Osteoblast (primary cell): ENCODE results near the gene RREB1. TPM values are rescaled to one million over a fixed set of nuclear protein-coding genes. Genes with fewer than 3 reads are reported as not detected.

Source experiments
- DNase-seq: peaks from one replicate; pipeline ENCODE4 v3.0.0; 2011; ENCODE audit warnings: low spot score, mixed read lengths; ENCODE audit not compliant: insufficient read length; ENCODE audit errors: missing footprints
- H2AFZ ChIP-seq: 2 replicates; pipeline ENCODE4 v1.6.0; 2011; ENCODE audit warnings: mild to moderate bottlenecking, low read length
- H3K27ac ChIP-seq: 2 replicates; pipeline ENCODE4 v1.5.1; 2011; ENCODE audit warnings: mild to moderate bottlenecking, low read depth, low read length, moderate library complexity
- H3K27me3 ChIP-seq: 2 replicates; pipeline ENCODE4 v1.6.0; 2012; ENCODE audit warnings: mild to moderate bottlenecking, control low read depth, inconsistent platforms, low read length, moderate library complexity; ENCODE audit not compliant: insufficient read depth
- H3K36me3 ChIP-seq: 2 replicates; pipeline ENCODE4 v1.5.1; 2011; ENCODE audit warnings: mild to moderate bottlenecking, low read length, control low read depth, moderate library complexity; ENCODE audit not compliant: insufficient read depth
- H3K4me1 ChIP-seq: 2 replicates; pipeline ENCODE4 v1.5.1; 2011; ENCODE audit warnings: mild to moderate bottlenecking, low read length, control low read depth, moderate library complexity; ENCODE audit not compliant: insufficient read depth
- H3K4me2 ChIP-seq: 2 replicates; pipeline ENCODE4 v1.6.0; 2011; ENCODE audit warnings: mild to moderate bottlenecking, low read length; ENCODE audit not compliant: insufficient read depth
- H3K4me3 ChIP-seq: fragments of 200-600 bp; sonication (generic); 3 replicates; pipeline ENCODE4 v1.5.1; 2012; ENCODE audit warnings: mild to moderate bottlenecking, low read length, inconsistent platforms; ENCODE audit not compliant: insufficient read depth
- H3K79me2 ChIP-seq: 2 replicates; pipeline ENCODE4 v1.6.0; 2012; ENCODE audit warnings: mild to moderate bottlenecking, low read length, control low read depth, inconsistent platforms; ENCODE audit not compliant: insufficient read depth
- H3K9me3 ChIP-seq: 2 replicates; pipeline ENCODE4 v1.5.1; 2011; ENCODE audit warnings: low read depth, low read length, control low read depth
- H4K20me1 ChIP-seq: 2 replicates; pipeline ENCODE4 v1.6.0; 2012; ENCODE audit warnings: mild to moderate bottlenecking, low read length, control low read depth; ENCODE audit not compliant: insufficient read depth
- CTCF ChIP-seq: IDR thresholded peaks from 2 replicates; pipeline ENCODE4 v1.5.1; 2011; ENCODE audit warnings: mild to moderate bottlenecking, low read depth, low read length, moderate library complexity; ENCODE audit errors: extremely low read depth
- total RNA-seq: library from RNA; depleted of rRNA; stranded (reverse); fragments of >200 nt; gene quantifications from 2 replicates; pipeline ENCODE4 v1.2.3, GENCODE V29; 2012

The RREB1 gene
- total RNA-seq, 1 donor, result 29.3 TPM

GRCh38 chr6:7062451-7063162, 45.2 kb upstream of the RREB1 start:
- no peak overlapping the region for H3K4me3 ChIP-seq
- H4K20me1 ChIP-seq, result no peaks in the 10 kb centered on the region
- H2AFZ ChIP-seq, result no peak overlapping the region
- H3K79me2 ChIP-seq, result no peaks in the 10 kb centered on the region
- H3K4me1 ChIP-seq, result peaks cover 10% of the 10 kb centered on the region
- H3K9me3 ChIP-seq, result no peaks in the 10 kb centered on the region
- no peaks in the 10 kb centered on the region for H3K36me3 ChIP-seq
- no peaks in the 10 kb centered on the region for H3K27me3 ChIP-seq
- H3K27ac ChIP-seq, result no peak overlapping the region
- no peak overlapping the region for H3K4me2 ChIP-seq
- TF ChIP-seq CTCF, result no peak
- DNase-seq, result peak; percentile 73

GRCh38 chr6:7067305-7067704, 40.5 kb upstream of the RREB1 start:
- no peak overlapping the region for H3K27ac ChIP-seq
- no peak overlapping the region for H3K4me3 ChIP-seq
- no peaks in the 10 kb centered on the region for H3K79me2 ChIP-seq
- H2AFZ ChIP-seq, result no peak overlapping the region
- H3K27me3 ChIP-seq, result no peaks in the 10 kb centered on the region
- TF ChIP-seq CTCF, result no peak
- no peak overlapping the region for H3K4me2 ChIP-seq
- H3K9me3 ChIP-seq, result no peaks in the 10 kb centered on the region
- H4K20me1 ChIP-seq, result no peaks in the 10 kb centered on the region
- no peaks in the 10 kb centered on the region for H3K4me1 ChIP-seq
- no peak for DNase-seq
- H3K36me3 ChIP-seq, result no peaks in the 10 kb centered on the region

GRCh38 chr6:7071405-7071804, 36.4 kb upstream of the RREB1 start:
- no peak for DNase-seq
- Histone ChIP-seq H4K20me1 (no peaks in the 10 kb centered on the region), H3K79me2 (no peaks in the 10 kb centered on the region), H3K9me3 (no peaks in the 10 kb centered on the region), H2AFZ (no peak overlapping the region), H3K4me2 (no peak overlapping the region), H3K4me1 (no peaks in the 10 kb centered on the region), H3K4me3 (no peak overlapping the region), H3K27ac (no peak overlapping the region), H3K36me3 (no peaks in the 10 kb centered on the region), H3K27me3 (no peaks in the 10 kb centered on the region)
- TF ChIP-seq CTCF, result no peak

GRCh38 chr6:7073082-7073820, 34.5 kb upstream of the RREB1 start:
- no peaks in the 10 kb centered on the region for H3K36me3 ChIP-seq
- no peak overlapping the region for H2AFZ ChIP-seq
- no peaks in the 10 kb centered on the region for H3K79me2 ChIP-seq
- no peak overlapping the region for H3K4me3 ChIP-seq
- no peaks in the 10 kb centered on the region for H3K27me3 ChIP-seq
- no peak for TF ChIP-seq CTCF
- H4K20me1 ChIP-seq, result no peaks in the 10 kb centered on the region
- H3K4me1 ChIP-seq, result no peaks in the 10 kb centered on the region
- peak overlapping the region; percentile 32 for H3K4me2 ChIP-seq
- no peak overlapping the region for H3K27ac ChIP-seq
- no peak for DNase-seq
- H3K9me3 ChIP-seq, result no peaks in the 10 kb centered on the region
